SHP77 (cell line): Measurements from ENCODE around the gene ATRIP.

Experiments used
- DNase-seq, 2 experiments: peaks; one replicate each; lab custom pipeline; 2025; lab: John Stamatoyannopoulos, UW

The ATRIP gene

DNA sequence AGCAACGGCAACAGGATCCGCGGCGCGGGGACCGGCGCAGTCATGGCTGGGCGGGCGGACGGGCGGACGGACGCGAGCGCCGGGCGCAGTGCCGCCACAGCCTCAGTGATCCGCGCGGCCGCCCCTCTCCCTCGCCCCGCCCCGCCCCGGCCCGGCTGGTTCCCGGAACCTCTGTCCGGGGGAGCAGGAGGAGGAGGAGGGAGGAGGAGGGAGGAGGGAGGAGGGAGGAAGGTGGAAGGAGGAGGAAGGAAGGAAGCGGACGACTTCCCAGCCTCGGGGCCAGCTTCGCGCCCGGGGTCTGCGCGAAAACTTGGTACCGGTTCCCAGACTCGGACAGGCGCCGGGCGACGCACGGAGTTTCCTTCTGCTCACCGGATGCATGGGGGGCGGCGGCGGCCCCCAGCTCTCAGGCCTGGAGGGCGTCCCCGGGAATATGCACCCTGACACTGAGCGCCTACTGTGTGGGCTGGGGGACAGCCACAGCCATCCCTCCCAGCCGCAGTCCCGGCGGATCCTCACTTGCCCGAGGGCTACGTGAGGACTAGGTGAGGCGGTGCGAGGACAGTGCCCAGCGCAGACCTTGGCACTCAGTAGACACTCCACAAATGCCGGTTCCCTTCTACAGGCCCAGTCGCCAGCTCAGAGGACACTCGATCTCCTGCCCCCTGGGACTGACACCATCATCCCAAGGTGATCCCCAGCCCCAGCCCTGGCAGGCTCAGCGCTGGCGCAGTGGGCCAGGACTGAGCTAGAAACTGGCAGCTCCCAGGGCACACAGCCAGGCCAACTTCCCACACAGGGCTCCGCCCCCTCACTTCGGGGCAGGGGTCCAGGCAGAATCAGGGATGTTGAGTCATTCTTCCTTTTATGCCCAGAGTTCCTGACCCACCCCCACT, 57.8 kb downstream of the ATRIP start, which contains the start of gene SHISA5:
Gene SHISA5 (minus strand): TSS at position 124 of the 896 bp plus-strand sequence. CDS start 80 bp downstream, at position 44.
- DNase-seq = peak in 1 of 2 experiments; percentile 24

GRCh38 chr3:48505146-48505545, 58.6 kb downstream of the ATRIP start:
- no peak for DNase-seq

DNA sequence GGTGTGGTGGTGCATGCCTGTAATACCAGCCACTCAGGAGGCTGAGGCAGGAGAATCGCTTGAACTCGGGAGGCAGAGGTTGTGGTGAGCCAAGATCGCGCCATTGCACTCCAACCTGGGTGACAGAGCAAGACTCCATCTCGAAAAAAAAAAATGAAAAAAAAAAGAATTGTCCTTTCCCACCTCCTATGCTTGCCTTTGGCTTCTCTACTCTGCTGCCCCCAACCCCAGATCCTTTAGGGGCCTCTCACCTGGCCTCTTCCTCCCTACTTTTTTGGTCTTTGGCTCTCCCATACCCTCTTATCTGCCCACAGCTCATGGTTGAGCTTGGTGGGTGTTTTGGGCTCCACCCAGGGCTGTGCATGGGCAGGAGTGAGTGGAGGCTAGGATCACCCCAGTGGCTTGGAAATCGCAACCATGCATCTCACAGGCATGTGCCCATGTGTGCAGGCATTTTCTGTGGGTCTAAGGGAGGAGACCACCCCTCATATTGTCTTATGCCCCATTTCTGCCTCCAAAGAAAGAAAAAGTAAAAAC, 59.5 kb downstream of the ATRIP start:
- DNase-seq = no peak

DNA sequence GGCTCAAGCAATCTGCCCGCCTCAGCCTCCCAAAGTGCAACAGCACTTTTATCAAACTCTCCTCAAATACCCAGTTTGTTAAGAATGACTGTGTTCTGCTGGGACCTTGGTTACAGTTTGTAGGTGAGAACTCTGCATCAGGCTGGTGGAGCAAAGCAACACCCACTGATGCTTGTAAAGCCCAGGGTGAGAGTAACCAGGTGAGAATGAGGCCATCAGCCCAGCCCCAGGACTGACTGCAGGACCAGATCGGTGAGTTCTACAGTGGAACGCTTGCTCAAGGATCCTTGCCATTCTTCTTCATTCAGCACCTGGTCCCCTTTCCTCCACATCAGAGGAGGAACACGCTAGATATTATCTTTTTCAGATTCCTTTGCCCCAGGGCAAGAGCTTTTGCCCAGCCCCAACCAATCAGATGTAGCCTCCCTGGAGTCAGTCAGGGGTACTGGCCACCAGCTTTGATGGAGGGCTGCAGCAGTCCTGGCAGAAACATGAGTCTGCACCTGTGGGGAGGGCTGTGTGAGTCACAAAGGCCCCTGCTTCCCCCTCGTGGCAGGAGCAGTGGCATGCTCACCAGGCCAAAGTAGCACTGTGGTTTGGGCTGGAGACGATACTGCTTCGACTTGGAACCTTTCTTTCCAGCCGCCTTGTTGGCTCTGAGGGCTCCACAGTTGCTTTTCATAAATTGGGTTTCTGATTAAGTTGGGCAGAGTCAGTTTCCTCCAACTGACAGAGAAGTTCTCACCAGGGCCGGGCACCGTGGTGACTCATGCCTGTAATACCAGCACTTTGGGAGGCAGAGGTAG, 60.9 kb downstream of the ATRIP start:
- DNase-seq = peak; percentile 48 to 73

- no peak for DNase-seq
Observed at GRCh38 chr3:48511551-48511950, 65.0 kb downstream of the ATRIP start.

GRCh38 chr3:48514431-48515227, 68.1 kb downstream of the ATRIP start:
- DNase-seq = no peak
